HG03565 (cell line): ENCODE measurements around the gene SPG11.
"Not testable (repeated sequence)": the region's sequence is repeated elsewhere in the genome, so short reads cannot be mapped to it uniquely, and the experiment has no call there.

Experiments
- ATAC-seq: cut with Tn5 transposase; IDR thresholded peaks from one replicate; pipeline ENCODE4 v1.9.1; 2021; ENCODE audit warnings: mild to moderate bottlenecking, moderate library complexity; ENCODE audit not compliant: unreplicated experiment

Gene SPG11

DNA sequence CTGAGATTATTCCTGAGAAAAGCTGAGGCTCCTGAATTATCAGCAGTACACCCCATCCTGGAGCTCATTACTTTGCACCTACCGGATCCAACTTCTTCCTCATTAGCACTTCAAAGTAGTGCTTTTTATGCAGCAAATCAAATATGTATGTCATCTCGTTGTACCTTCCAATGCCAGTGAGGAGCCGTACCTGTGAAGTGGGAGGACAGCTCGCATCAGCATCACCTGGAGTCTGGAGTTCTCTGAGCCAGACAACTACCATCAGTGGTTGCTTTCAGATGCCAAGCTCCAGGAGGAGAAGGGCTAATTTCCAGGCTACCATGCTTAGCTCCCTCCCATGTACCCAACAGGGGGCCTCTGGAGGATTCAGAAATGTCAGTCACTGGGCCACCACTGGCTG, 94.1 kb downstream of the SPG11 start:
- ATAC-seq, result no peak

- ATAC-seq, result no peak
These were observed 95.1 kb downstream of the SPG11 start for GRCh38 chr15:44568338-44568737.

GRCh38 chr15:44566155-44566540, 97.3 kb downstream of the SPG11 start:
- no peak for ATAC-seq

GRCh38 chr15:44565387-44566154, 97.9 kb downstream of the SPG11 start:
- ATAC-seq, result no peak

DNA sequence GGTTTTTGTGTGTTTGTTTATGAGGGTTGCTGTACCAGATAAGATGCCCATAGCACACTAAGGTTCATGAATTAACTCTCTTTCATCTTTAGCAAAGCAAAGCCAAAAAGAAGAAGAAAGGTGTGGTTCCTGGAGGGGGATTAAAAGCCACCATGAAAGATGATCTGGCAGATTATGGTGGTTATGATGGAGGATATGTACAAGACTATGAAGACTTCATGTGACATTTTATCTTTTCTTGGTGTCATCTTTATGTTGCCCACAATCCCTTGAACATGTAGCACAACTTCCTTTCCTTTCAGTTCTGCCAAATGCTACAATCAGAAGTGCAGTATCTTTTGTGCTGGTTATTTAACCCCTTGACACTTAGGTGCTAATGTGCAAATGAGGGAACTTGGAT, 102.5 kb downstream of the SPG11 start:
- ATAC-seq, result not testable (repeated sequence)

- ATAC-seq, result no peak
These were observed 108.3 kb downstream of the SPG11 start for GRCh38 chr15:44554934-44555723.

GRCh38 chr15:44550734-44551133, 112.7 kb downstream of the SPG11 start:
- ATAC-seq, result no peak

DNA sequence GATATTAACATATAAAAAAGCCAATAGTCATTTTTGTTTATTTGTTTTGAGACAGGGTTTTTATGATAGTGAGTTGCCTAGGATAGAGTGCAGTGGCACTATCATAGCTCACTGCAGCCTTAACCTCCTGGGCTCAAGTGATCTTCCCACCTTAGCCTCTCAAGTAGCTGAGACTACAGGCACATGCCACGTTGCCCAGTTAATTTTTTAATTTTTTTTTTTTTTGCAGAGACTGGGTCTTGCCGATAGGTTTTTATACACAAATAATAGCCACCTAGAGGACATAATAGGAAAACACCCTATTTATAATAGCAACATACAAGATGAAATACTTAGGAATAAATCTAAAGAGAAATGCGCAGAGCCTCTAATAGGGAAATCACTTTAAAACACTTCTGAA, 113.2 kb downstream of the SPG11 start:
- ATAC-seq, result no peak

- not testable (repeated sequence) for ATAC-seq
These were observed 114.3 kb downstream of the SPG11 start for GRCh38 chr15:44549152-44549551.

- peak; percentile 58 for ATAC-seq
These were observed 117.3 kb downstream of the SPG11 start for GRCh38 chr15:44545913-44546802.

GRCh38 chr15:44544745-44545144, 118.7 kb downstream of the SPG11 start:
- ATAC-seq, result not testable (repeated sequence)

- no peak for ATAC-seq
These were observed 120.9 kb downstream of the SPG11 start for GRCh38 chr15:44542596-44542995.

- no peak for ATAC-seq
These were observed 122.0 kb downstream of the SPG11 start for GRCh38 chr15:44541282-44541958.

GRCh38 chr15:44537735-44538240, 125.7 kb downstream of the SPG11 start:
- ATAC-seq, result no peak

DNA sequence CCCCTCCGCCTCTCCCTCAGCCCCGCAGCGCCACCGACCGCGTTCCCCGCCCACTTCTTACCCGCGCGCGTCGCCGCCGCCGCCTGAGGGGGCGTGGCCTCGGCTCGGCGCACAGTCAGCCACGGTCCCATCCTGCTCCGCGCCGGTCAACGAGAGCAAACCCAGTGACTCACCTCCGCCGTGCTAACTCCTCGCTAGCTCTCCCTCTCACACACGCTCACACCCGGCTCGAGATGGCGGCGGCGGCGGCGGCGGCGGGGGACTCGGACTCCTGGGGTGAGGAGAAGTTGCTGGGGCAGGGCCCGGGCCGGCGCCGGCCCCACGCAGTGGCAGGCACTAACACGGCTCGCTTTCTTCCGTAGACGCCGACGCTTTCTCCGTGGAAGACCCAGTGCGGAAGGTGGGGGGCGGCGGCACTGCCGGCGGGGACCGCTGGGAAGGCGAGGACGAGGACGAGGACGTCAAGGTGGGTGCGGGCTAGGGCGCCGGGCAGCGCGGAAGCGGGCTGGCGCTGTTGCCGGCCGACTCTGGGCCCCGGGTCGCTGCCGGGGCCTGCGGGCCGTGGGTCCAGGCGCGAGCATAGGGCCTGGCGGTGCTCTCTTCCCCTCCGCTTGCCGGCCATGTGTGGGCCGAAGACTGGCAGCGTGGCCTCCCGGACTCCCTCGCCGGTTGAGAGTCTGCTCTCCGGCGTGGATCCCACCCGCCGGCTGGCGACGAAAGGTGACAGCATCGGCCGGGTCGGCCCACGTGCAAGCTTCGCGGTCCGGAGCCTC, 126.3 kb downstream of the SPG11 start, which contains the start of gene EIF3J:
Gene EIF3J (plus strand): TSS at position 186 of the 773 bp plus-strand sequence. CDS start 48 bp downstream, at position 234.
- ATAC-seq, result peak; percentile 78

- ATAC-seq, result peak; percentile 47
These were observed 127.0 kb downstream of the SPG11 start for GRCh38 chr15:44536302-44536961.

GRCh38 chr15:44535523-44536301, 127.8 kb downstream of the SPG11 start:
- no peak for ATAC-seq

DNA sequence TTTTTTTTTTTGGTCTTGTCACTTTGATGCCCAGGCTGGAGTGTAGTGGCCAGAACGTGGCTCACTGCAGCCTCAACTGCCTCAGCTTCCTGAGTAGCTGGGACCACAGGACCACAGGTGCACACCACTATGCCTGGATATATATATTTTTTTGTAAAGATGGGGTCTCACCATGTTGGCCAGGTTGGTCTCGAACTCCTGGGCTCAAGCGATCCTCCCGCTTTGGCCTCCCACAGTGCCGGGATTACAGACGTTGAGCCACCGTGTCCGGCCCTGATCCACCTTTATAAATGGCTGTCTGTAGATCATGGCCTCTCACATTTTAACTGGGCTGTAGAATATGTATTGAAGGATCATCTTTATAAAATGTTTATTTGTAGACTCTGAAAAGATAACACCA, 128.4 kb downstream of the SPG11 start:
- no peak for ATAC-seq
